WTC11 (cell line): ENCODE measurements around the gene ERF. TPM values are rescaled to one million over a fixed set of nuclear protein-coding genes. Genes with fewer than 3 reads are reported as not detected.
A peak's percentile ranks its signal among the peaks of the same experiment; 100 is the strongest.

Experiments used
- ATAC-seq: fragments of 200-7000 bp; cut with Tn5 transposase; 2 replicates; pipeline ENCODE4 v1.10.0; 2021; ENCODE audit warnings: mild to moderate bottlenecking, moderate library complexity
- CTCF ChIA-PET: fragments of 300-600 bp; sonication (Branson Sonifier 250); formaldehyde crosslinking; loops from one replicate; lab custom pipeline; 2021; ENCODE audit warnings: antibody characterized with exemption; lab: Charles Lee
- POLR2A ChIA-PET: fragments of 350-600 bp; sonication (Branson Sonifier 250); formaldehyde crosslinking; loops from one replicate; lab custom pipeline; 2021; ENCODE audit warnings: antibody characterized with exemption; lab: Charles Lee
- DNase-seq: peaks from one replicate; pipeline ENCODE4 v3.0.0; 2021; ENCODE audit warnings: low spot score
- H3K27ac Mint-ChIP-seq: 2 replicates; pipeline ENCODE4 v1.8.0; 2021; ENCODE audit warnings: mixed read lengths
- H3K27me3 Mint-ChIP-seq: 2 replicates; pipeline ENCODE4 v1.8.0; 2021; ENCODE audit warnings: low read depth, mild to moderate bottlenecking, moderate library complexity, mixed read lengths
- H3K36me3 Mint-ChIP-seq: 2 replicates; pipeline ENCODE4 v1.8.0; 2021; ENCODE audit warnings: mixed read lengths
- H3K4me1 Mint-ChIP-seq: 2 replicates; pipeline ENCODE4 v1.8.0; 2022; ENCODE audit warnings: mixed read lengths
- H3K4me3 Mint-ChIP-seq: 2 replicates; pipeline ENCODE4 v1.8.0; 2021; ENCODE audit warnings: mild to moderate bottlenecking, moderate library complexity, mixed read lengths
- H3K9me3 Mint-ChIP-seq: 2 replicates; pipeline ENCODE4 v1.8.0; 2021; ENCODE audit warnings: mixed read lengths
- ETV6 ChIP-seq: sonication (generic); formaldehyde crosslinking; IDR thresholded peaks from 2 replicates; pipeline ENCODE4 v1.8.1; 2022; ENCODE audit warnings: mild to moderate bottlenecking, missing genetic modification reagents
- FOXJ3 ChIP-seq: sonication (generic); formaldehyde crosslinking; IDR thresholded peaks from 2 replicates; pipeline ENCODE4 v1.9.0; 2021; ENCODE audit warnings: missing genetic modification reagents, mild to moderate bottlenecking, borderline replicate concordance
- GTF2I ChIP-seq: fragments of 250-450 bp; sonication (Bioruptor Pico); conservative IDR thresholded peaks from 2 replicates; pipeline ENCODE4 v1.4.0; 2021; ENCODE audit warnings: mild to moderate bottlenecking
- JAZF1 ChIP-seq: fragments of 250-450 bp; sonication (Bioruptor Pico); IDR thresholded peaks from 2 replicates; pipeline ENCODE4 v1.9.0; 2021; ENCODE audit warnings: moderate library complexity, mild to moderate bottlenecking, inconsistent platforms
- KAT7 ChIP-seq: sonication (generic); formaldehyde crosslinking; IDR thresholded peaks from 2 replicates; pipeline ENCODE4 v1.8.1; 2023; ENCODE audit warnings: missing genetic modification reagents, mild to moderate bottlenecking, borderline replicate concordance
- SMAD4 ChIP-seq: sonication (generic); formaldehyde crosslinking; IDR thresholded peaks from 2 replicates; pipeline ENCODE4 v1.8.0; 2022; ENCODE audit warnings: mild to moderate bottlenecking, missing genetic modification reagents
- SP1 ChIP-seq: sonication (generic); formaldehyde crosslinking; conservative IDR thresholded peaks from 2 replicates; pipeline ENCODE4 v1.8.1; 2022; ENCODE audit warnings: missing genetic modification reagents
- TCF7 ChIP-seq: sonication (generic); formaldehyde crosslinking; IDR thresholded peaks from 2 replicates; pipeline ENCODE4 v1.8.0; 2022; ENCODE audit warnings: mild to moderate bottlenecking, low read depth, missing genetic modification reagents, moderate library complexity
- total RNA-seq: library from RNA; stranded (reverse); gene quantifications from 3 replicates; pipeline ENCODE4 v1.2.3, GENCODE V29; 2021
- TF ChIP-seq, protein P1 (sequence below): sonication (generic); formaldehyde crosslinking; IDR thresholded peaks from 2 replicates; pipeline ENCODE4 v1.8.1; 2023; ENCODE audit warnings: mild to moderate bottlenecking, moderate library complexity, missing genetic modification reagents
- TF ChIP-seq, protein P2 (sequence below): sonication (generic); formaldehyde crosslinking; IDR thresholded peaks from 2 replicates; pipeline ENCODE4 v1.8.0; 2022; ENCODE audit warnings: mild to moderate bottlenecking, missing genetic modification reagents
- TF ChIP-seq, protein P3 (sequence below): sonication (generic); formaldehyde crosslinking; IDR thresholded peaks from 2 replicates; pipeline ENCODE4 v1.8.0; 2022; ENCODE audit warnings: mild to moderate bottlenecking, missing genetic modification reagents
- TF ChIP-seq, protein P4 (sequence below): fragments of 250-450 bp; sonication (Bioruptor Pico); conservative IDR thresholded peaks from 2 replicates; pipeline ENCODE4 v1.9.0; 2021; ENCODE audit warnings: mild to moderate bottlenecking

Gene ERF
- total RNA-seq, 1 experiment from 2014 or later = 65.9 TPM

DNA sequence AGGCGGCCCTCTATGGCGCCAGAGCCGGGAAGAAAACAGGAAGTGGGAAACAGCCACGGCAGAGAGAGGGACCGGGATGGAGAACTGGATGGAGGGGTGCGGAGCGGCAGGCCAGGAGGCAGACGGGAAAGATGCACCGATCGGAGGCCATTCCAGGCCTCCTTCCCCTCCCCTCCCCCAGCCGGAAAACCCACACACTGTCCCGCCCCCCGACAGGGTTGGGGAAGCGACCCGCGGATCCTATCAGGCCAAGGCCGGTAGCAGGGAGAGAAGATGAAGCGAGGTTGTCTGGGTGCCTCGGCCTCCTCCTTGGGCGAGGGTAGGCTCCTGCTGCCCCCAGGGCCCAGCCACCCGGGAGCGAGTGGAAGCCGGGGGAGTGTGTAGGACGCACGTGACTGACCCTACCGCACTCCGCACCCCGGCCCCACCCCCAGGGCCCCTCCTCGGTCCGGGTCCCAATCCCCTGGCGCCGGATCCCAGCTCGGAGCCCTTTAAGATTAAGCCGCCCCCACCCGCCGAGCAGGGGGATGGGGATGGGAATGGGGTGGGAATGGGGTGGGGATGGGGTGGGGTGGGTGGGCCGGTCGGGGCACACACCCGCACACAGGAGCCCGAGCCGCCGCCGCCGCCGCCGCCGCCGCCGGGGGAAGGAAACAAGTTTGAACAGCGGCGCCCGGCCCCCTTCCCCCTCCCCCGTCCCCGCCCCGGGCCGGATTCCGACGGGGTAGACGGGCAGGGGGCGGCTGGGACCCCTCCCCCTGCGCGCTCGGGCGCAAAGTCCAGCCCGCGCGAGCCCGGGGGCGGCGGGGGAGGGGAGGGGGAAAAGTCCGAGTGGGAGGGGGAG lies 1.5 kb downstream of the ERF start (continued):
- no peak for TF ChIP-seq TCF7 (CRISPR knock-in tag)
- no peak for TF ChIP-seq FOXJ3 (CRISPR knock-in tag)

DNA sequence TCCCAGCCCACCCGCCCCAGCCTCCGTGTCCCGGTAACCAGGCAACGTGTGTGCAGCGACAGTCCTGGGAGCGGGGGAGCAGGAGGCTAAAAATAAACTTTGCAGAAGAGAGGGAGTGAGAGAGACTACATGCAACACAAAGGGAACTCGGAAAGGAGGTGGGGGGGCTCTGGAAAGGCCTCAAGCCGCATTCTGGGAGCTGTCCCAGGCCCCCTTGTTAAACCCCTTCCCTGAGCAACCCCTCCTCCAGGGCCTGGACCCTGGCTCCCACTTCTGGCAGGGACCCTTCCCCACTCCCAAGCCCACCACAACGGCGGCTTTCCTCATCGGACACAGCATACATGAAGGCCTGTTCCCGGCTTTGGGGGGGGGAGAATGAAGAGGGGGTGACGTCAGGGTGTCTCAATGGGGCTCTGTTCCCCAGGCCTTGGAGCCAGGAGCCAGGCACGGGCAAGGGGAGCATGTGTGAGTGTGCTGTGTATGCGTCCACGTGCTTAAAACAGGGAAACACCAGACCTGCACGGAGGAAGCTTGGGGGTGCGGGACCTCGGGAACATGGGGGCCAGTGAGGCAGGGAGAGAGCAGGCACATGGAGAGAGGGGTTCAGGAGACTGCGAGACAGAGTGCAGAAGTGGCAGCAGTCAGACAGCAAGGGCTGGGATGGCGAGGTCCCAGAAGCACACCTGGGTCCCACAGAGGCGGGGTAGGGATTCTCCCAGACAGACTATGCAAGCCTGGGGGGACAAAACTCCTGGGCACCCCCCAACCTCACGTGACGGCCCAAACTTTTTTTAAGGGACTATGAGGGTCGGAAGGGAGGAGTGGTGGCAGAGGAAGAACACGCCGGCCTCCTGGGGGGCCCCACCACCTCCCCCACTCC lies 2.3 kb downstream of the ERF start:
- no peak for DNase-seq
- peaks cover 11% of the 10 kb centered on the region for H3K27me3 Mint-ChIP-seq
- CTCF ChIA-PET = interaction anchor here (1.0 to 3.5 kb wide), 4 partner anchors 8 to 27 kb away, joined by 3 to 26 read pairs (median 4); no protein-coding TSS in a partner anchor
- H3K9me3 Mint-ChIP-seq = no peaks in the 10 kb centered on the region
- no peaks in the 10 kb centered on the region for H3K36me3 Mint-ChIP-seq
- ATAC-seq = no peak
- H3K27ac Mint-ChIP-seq = peak overlapping the region; percentile 99
- peaks cover 32% of the 10 kb centered on the region for H3K4me1 Mint-ChIP-seq
- no peak; the same call in 1 of the 2 replicates for TF ChIP-seq ETV6 (CRISPR knock-in tag)
- TF ChIP-seq, protein P1, sequence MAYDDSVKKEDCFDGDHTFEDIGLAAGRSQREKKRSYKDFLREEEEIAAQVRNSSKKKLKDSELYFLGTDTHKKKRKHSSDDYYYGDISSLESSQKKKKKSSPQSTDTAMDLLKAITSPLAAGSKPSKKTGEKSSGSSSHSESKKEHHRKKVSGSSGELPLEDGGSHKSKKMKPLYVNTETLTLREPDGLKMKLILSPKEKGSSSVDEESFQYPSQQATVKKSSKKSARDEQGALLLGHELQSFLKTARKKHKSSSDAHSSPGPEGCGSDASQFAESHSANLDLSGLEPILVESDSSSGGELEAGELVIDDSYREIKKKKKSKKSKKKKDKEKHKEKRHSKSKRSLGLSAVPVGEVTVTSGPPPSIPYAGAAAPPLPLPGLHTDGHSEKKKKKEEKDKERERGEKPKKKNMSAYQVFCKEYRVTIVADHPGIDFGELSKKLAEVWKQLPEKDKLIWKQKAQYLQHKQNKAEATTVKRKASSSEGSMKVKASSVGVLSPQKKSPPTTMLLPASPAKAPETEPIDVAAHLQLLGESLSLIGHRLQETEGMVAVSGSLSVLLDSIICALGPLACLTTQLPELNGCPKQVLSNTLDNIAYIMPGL (CRISPR knock-in tag) = 0 out of 2 replicates have a peak, but pooled peaks have one; percentile 16
- TF ChIP-seq, protein P2, sequence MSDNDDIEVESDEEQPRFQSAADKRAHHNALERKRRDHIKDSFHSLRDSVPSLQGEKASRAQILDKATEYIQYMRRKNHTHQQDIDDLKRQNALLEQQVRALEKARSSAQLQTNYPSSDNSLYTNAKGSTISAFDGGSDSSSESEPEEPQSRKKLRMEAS (CRISPR knock-in tag) = 0 out of 2 replicates have a peak, but pooled peaks have one; percentile 48
- POLR2A ChIA-PET = interaction anchor here (1.2 kb wide), 1 partner anchor 27 kb away, joined by 3 read pairs; no protein-coding TSS in a partner anchor
- H3K4me3 Mint-ChIP-seq = peak overlapping the region; percentile 90

DNA sequence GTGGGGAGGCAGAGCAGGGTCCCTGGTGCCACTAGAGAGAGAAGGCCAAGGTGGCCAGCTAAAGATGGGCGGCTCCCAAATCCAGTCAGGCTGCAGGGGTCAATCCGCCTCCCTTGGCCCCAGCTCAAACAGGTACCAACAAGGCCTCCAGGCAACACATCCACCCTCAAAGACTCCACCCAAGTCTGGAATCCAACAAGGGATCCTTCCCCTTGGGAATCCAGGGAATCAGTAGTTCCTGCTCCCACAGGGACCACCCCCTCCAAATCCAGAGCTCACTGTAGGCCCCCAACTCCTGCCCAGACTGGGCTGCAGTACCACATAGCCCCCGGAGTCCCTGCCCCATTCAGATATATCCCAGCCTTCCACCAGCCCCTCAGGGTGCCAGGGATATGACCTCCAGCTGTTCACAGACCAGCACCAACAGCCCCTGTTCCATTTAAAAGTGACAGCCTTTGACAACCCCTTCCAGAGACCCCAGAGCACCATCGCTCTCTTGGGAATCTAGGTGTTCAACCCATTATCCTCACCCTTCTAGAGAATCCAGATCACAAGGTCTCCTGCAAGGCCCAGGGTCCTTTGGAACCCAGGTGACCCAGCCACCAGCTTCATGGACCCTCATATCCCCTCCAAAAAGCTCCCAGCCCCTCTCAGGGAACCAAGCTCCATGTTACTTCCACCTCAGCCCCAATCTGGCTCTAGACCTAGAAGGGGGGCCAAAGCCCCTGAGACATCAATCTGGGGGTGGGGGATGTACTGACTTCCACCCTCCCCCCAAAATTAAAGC lies 3.2 kb downstream of the ERF start:
- CTCF ChIA-PET = interaction anchor here (1.1 to 3.5 kb wide), 4 partner anchors 9 to 119 kb away, joined by 3 to 26 read pairs (median 4); partner anchors contain the start of gene POU2F2
- ATAC-seq (no peak), DNase-seq (no peak)
- no peaks in the 10 kb centered on the region for H3K9me3 Mint-ChIP-seq
- no peaks in the 10 kb centered on the region for H3K36me3 Mint-ChIP-seq
- peak overlapping the region; percentile 90 for H3K4me3 Mint-ChIP-seq
- peaks cover 7% of the 10 kb centered on the region for H3K27me3 Mint-ChIP-seq
- H3K27ac Mint-ChIP-seq = peak overlapping the region; percentile 87
- TF ChIP-seq SP1 (CRISPR knock-in tag) (no peak), SMAD4 (no peak), GTF2I (CRISPR knock-in tag) (no peak)
- TF ChIP-seq, all 79 proteins: peak for 0
- H3K4me1 Mint-ChIP-seq = peaks cover 35% of the 10 kb centered on the region
- POLR2A ChIA-PET = interaction anchor here (1.2 kb wide), 2 partner anchors 16 to 28 kb away, joined by 3 read pairs; no protein-coding TSS in a partner anchor

DNA sequence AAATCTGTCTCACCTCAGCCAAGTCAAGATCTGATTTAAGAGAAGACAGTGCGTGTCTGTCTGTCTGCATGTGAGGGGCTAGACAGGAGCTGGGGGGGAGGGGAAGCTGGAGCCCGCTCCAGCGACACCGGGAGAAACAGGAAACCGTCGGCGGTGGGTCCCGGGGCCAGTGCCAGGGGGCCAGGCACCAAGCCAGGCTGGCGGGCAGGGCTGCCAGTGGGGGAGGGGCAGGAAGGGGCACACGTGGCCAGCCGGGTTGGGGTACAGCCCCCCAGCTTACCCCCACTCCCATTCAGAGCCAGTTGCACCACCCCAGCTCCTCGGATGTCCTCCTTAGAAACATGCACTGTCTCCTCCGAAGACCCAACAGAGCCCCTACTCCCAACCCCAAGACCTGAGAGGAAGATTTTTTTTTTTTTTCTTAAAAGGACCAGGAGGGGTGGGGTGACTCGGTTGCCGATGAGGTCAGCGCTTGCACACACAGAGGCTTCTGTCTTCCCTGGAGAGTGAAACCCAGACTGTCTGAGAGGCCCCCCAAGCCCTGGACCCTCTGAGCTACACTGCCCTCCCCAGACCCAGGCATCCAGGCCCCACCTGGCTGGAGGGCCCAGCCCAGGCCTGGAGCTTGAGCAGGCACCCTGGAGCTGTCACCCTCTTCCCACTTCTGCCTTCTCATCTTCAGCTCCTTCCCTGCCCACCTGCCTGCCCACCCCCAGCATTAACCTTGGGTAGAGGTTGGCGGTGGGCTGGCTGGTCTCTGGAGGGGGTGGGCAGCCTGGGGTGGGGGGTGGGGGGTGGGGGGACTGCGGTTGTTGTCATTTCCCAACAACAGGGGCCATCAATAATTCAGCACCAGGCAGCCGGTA lies 4.0 kb downstream of the ERF start:
- POLR2A ChIA-PET = interaction anchor here (0.6 to 1.2 kb wide), 3 partner anchors 17 to 57 kb away, joined by 3 to 5 read pairs (median 3); no protein-coding TSS in a partner anchor
- no peaks in the 10 kb centered on the region for H3K36me3 Mint-ChIP-seq
- peak overlapping the region; percentile 27; the same call in 1 of the 2 replicates for H3K27ac Mint-ChIP-seq
- peaks cover 37% of the 10 kb centered on the region for H3K4me1 Mint-ChIP-seq
- no peak overlapping the region for H3K4me3 Mint-ChIP-seq
- CTCF ChIA-PET = interaction anchor here (1.1 to 3.5 kb wide), 4 partner anchors 8 to 118 kb away, joined by 3 to 26 read pairs (median 4); partner anchors contain the start of gene POU2F2
- no peak for ATAC-seq
- H3K27me3 Mint-ChIP-seq = no peaks in the 10 kb centered on the region
- no peaks in the 10 kb centered on the region for H3K9me3 Mint-ChIP-seq
- DNase-seq = no peak
- TF ChIP-seq, protein P2 (CRISPR knock-in tag) = no peak
- no peak for TF ChIP-seq KAT7 (CRISPR knock-in tag)
- TF ChIP-seq, protein P3, sequence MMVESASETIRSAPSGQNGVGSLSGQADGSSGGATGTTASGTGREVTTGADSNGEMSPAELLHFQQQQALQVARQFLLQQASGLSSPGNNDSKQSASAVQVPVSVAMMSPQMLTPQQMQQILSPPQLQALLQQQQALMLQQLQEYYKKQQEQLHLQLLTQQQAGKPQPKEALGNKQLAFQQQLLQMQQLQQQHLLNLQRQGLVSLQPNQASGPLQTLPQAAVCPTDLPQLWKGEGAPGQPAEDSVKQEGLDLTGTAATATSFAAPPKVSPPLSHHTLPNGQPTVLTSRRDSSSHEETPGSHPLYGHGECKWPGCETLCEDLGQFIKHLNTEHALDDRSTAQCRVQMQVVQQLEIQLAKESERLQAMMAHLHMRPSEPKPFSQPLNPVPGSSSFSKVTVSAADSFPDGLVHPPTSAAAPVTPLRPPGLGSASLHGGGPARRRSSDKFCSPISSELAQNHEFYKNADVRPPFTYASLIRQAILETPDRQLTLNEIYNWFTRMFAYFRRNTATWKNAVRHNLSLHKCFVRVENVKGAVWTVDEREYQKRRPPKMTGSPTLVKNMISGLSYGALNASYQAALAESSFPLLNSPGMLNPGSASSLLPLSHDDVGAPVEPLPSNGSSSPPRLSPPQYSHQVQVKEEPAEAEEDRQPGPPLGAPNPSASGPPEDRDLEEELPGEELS (CRISPR knock-in tag) = no peak
- no peak for TF ChIP-seq JAZF1 (CRISPR knock-in tag)
- TF ChIP-seq, protein P4, sequence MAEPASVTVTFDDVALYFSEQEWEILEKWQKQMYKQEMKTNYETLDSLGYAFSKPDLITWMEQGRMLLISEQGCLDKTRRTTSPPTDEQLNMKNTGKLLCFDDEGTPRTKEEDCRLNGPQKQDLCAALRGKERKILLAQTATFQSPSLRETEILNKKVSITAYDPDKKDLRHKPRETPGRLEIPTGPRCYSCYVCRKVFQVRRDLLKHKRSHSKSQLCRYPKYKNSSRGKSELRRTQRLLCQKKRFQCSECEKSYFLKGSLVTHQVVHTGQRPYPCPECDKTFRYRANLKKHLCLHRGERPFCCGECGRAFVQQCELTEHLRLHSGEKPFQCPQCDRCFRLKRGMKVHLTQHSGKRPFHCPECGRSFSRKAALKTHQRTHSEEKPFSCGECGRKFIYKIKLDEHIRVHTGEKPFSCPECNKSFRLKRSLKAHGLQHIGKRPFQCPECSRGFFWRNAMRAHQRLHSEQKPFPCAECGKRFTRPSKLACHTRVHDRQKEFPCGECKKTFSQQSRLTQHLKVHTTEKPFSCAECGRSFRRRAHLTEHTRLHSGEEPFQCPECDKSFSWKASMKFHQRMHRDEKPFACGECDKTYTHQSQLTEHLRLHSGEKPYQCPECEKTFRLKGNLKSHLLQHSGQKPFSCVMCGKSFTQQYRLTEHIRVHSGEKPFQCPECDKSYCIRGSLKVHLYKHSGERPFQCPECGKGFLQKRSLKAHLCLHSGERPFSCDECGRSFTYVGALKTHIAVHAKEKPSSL = no peak
